Measurements from ENCODE around the gene KIR2DL3.
"Not testable (repeated sequence)": the region's sequence is repeated elsewhere in the genome, so short reads cannot be mapped to it uniquely, and the experiment has no call there.

GRCh38 chr19:54775095-54775815, 36.9 kb downstream of the KIR2DL3 start:
- TF ChIP-seq POLR2A (IDR thresholded peaks at IDR 0.05; ENCODE audit: low read length); GATA1 (IDR thresholded peaks at IDR 0.05; ENCODE audit: low read depth, low read length): not testable (repeated sequence)

Measured in erythroblast (primary cell).